Stimulated activated CD8-positive, alpha-beta memory T cell treated with anti-CD3 and anti-CD28 coated beads, Interleukin-7, amount 100 ng/mL, for 24 hours (primary cell): ENCODE measurements around the gene LGR5.

Experiments
- DNase-seq: peaks from one replicate; pipeline ENCODE4 v3.0.0-alpha.2; 2020; ENCODE audit warnings: low read depth

LGR5 gene

GRCh38 chr12:71438670-71439361 is 782 bp upstream of the LGR5 start:
- no peak for DNase-seq

GRCh38 chr12:71439362-71439612 is 311 bp upstream of the LGR5 start:
- DNase-seq, result no peak

- no peak for DNase-seq
Observed at GRCh38 chr12:71440345-71440762, 756 bp downstream of the LGR5 start.

- DNase-seq, result no peak
Observed at GRCh38 chr12:71440763-71441748, 1.5 kb downstream of the LGR5 start.

GRCh38 chr12:71441836-71442566 is 2.4 kb downstream of the LGR5 start:
- DNase-seq, result no peak

- DNase-seq, result no peak
Observed at GRCh38 chr12:71442567-71442931, 3.0 kb downstream of the LGR5 start.

DNA sequence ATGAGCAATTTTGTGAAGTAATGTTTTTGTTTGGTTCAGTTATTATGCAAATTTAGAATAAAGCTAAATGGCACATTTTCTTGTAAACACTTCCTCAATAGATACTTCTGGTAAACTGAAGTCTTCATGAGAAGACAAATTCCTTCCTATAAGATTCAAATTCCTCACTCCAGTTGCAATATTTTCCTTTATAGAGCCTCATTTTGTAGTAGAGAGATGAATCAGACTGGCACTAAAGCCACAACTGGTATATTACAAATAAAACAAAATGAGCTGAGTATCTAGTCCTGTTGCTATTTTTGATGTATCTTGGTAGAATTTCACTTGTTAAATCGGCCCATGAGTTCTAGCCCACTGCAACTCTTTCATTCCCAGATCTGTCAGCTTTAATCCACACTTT is 5.5 kb downstream of the LGR5 start:
- no peak for DNase-seq

GRCh38 chr12:71447691-71448132 is 8.1 kb downstream of the LGR5 start:
- no peak for DNase-seq

- DNase-seq, result no peak
Observed at GRCh38 chr12:71448150-71448581, 8.6 kb downstream of the LGR5 start.

GRCh38 chr12:71449373-71450070 is 9.9 kb downstream of the LGR5 start:
- DNase-seq, result no peak

DNA sequence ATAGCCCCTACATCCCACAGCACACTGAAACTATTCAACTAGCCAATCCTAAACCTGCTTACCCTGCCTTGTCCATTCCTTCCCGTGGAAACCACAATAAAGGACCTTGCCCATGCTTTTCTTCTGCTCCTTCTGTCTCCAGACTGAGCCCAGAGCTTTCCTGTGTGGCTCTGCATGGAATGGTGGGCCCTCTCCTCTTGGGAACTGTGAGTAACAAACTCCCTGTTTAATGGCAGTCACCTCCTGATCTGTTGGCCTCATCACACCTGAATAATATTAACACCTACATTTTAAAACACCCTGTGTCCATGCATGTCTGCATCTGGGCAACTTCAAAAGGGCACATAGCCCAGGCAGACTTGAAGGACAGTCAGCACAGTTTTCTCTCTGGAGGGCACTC is 12.4 kb downstream of the LGR5 start:
- no peak for DNase-seq

GRCh38 chr12:71455028-71455737 is 15.6 kb downstream of the LGR5 start:
- DNase-seq, result no peak

GRCh38 chr12:71456316-71456715 is 16.7 kb downstream of the LGR5 start:
- DNase-seq, result no peak

DNA sequence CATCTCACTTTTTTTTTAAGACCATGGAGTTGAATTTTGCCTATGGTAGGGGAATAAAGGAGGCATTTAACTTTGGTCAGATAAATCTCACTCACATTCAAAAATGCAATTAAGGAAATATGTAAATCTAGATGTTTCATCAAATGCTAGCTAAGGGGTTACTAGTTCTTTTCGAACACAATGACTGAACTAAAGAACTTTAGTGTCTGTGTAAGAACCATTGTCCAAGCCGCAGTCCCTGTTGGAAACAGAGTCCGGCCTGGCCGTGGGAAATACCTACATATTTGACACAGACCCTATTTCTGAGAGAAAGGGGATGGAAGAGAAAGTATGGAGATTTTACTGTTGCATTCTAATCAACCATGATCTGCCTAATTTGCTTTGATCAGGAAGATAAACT is 17.4 kb downstream of the LGR5 start:
- DNase-seq, result no peak

GRCh38 chr12:71460318-71460717 is 20.7 kb downstream of the LGR5 start:
- DNase-seq, result no peak

GRCh38 chr12:71460850-71461609 is 21.4 kb downstream of the LGR5 start:
- DNase-seq, result no peak

- DNase-seq, result no peak
Observed at GRCh38 chr12:71461787-71462328, 22.3 kb downstream of the LGR5 start.

DNA sequence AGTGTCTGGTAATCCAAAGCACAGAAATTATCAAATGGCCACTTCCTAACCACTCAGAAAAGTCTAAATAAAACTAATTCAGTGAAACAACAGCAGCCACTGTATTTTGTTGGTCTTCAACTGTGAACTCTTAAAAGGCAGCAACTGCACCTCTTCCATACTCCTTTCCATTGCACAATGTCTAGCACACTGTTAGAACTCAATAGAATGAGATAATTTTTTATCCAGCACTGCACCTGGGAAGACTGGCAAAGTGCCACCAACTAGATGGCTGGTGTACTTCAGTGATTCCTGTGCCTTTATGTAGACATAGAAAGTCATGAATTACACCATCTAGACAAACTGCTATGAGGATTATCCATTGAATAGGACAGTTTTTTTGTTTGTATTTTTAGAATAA is 26.2 kb downstream of the LGR5 start:
- DNase-seq, result no peak

DNA sequence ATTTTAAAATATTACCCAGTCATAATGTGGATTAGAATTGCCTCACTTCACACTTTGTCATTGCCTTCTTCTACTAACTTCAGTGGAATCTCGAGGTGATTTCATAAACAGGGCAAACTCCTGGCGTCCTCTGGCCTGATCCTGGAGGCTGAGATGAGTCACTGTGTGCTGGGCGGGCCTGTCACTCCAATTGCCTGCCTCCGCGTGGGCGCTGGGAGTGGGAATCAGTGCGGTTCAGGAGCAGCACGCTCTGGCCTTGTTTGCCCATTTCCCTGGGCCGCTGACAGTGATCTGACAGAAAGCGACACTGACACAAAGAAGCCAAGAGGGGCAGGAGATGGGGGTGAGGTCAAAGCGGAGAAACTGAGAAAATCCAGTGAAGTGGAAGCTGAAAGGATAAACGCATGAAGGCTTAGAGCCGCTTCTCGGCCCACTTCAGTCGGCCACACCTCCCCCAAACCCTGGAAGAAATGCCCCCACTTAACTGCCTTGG is 29.7 kb downstream of the LGR5 start:
- DNase-seq, result no peak

DNA sequence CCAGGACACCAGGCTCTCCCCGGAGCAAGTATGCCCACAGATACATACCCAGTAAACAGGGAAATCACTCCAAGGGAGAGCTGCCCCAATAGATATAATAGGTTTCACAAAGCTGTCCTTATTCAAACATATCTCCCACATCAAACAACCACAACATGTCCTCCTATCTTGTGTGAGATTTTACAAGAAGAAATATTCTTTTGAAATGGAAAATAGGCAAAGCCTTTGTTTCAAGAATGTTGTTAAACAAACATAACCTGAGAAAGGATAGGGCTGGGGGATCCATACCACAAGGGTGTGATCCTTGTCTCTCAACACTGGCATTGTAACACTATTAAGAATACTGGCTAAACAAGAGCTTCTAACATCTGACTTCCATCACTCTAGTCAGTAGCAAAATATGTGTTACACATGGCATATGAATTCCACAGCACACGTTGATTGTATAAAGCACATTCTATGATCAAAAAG is 32.9 kb downstream of the LGR5 start:
- DNase-seq, result no peak
